ENCODE data around the gene PLA2G12B. TPM values are rescaled to one million over a fixed set of nuclear protein-coding genes. Genes with fewer than 3 reads are reported as not detected.

PLA2G12B gene
- total RNA-seq, 1 donor from 2014 or later: not detected

DNA sequence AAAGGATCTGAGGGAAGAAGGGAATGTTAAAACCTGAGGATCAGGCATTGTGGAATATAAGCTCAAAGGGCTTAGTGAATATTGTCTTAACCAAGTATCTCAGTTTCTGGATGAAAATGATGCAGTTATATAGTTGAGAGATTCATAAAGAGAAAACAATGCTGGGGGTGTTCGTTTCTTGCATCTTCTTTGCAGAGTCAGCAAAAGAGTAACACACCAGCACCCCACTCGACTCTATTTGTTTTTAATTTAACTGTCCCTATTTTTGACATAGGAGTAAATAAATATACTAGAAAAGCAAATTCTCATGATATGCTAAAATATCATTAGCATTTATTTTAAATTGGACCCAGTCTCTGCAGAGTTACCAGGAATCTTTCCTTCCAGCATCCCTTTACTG is 68.7 kb downstream of the PLA2G12B start:
- Mint-ChIP-seq H3K27ac (ENCODE audit: unreplicated experiment) (no peak overlapping the region), H3K4me1 (ENCODE audit: unreplicated experiment) (peaks cover 5% of the 10 kb centered on the region), H3K36me3 (ENCODE audit: unreplicated experiment) (peaks cover 61% of the 10 kb centered on the region), H3K9me3 (ENCODE audit: unreplicated experiment) (no peaks in the 10 kb centered on the region), H3K4me3 (ENCODE audit: unreplicated experiment) (no peak overlapping the region), H3K27me3 (ENCODE audit: unreplicated experiment) (no peaks in the 10 kb centered on the region)
- TF ChIP-seq, protein P1, sequence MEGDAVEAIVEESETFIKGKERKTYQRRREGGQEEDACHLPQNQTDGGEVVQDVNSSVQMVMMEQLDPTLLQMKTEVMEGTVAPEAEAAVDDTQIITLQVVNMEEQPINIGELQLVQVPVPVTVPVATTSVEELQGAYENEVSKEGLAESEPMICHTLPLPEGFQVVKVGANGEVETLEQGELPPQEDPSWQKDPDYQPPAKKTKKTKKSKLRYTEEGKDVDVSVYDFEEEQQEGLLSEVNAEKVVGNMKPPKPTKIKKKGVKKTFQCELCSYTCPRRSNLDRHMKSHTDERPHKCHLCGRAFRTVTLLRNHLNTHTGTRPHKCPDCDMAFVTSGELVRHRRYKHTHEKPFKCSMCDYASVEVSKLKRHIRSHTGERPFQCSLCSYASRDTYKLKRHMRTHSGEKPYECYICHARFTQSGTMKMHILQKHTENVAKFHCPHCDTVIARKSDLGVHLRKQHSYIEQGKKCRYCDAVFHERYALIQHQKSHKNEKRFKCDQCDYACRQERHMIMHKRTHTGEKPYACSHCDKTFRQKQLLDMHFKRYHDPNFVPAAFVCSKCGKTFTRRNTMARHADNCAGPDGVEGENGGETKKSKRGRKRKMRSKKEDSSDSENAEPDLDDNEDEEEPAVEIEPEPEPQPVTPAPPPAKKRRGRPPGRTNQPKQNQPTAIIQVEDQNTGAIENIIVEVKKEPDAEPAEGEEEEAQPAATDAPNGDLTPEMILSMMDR (IDR thresholded peaks at IDR 0.05): no peak
- no peak for DNase-seq (ENCODE audit: extremely low spot score, unreplicated experiment)

Other genes with a start within 250 kb of the PLA2G12B start
- 0.19 and 0.21 TPM in 2 replicates for gene OIT3, start 61.1 kb downstream of the PLA2G12B start, total RNA-seq
- 101 and 103 TPM in 2 replicates for gene P4HA1, start 142.1 kb upstream of the PLA2G12B start, total RNA-seq
- 2.8 and 3.2 TPM in 2 replicates for gene NUDT13, start 155.6 kb upstream of the PLA2G12B start, total RNA-seq
- gene ECD, start 213.2 kb upstream of the PLA2G12B start, total RNA-seq: 32.3 and 34.1 TPM in 2 replicates
- 21.4 TPM in 2 replicates for gene FAM149B1, start 213.3 kb upstream of the PLA2G12B start, total RNA-seq

All from osteocyte (in vitro differentiated cells).